GM18502 (cell line): ENCODE data around the gene CHTF8.
"Not testable (repeated sequence)": the region's sequence is repeated elsewhere in the genome, so short reads cannot be mapped to it uniquely, and the experiment has no call there.

Experiments used
- ATAC-seq: cut with Tn5 transposase; IDR thresholded peaks from one replicate; pipeline ENCODE4 v1.9.1; 2021; ENCODE audit warnings: mild to moderate bottlenecking; ENCODE audit not compliant: unreplicated experiment, poor library complexity

Gene CHTF8

DNA sequence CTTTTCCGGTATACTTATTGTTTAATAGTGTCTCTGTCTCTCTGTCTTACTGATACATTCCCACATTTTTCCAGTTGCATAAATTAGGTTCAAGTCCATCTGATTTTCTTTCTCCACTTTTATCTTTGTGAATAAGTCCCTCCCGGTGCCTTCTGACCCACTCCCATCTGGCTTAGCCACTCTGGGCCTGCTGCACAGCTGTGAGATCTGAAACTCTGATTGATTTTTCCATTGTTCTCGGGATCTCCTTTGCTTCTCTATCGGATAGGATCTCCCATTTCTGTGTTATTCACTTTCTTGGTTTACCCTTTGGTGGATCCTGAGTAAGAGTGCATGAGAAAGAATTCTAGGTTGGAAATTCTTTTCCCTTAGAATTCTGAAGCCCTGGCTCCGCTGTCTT, 8.6 kb upstream of the CHTF8 start:
- ATAC-seq: no peak

DNA sequence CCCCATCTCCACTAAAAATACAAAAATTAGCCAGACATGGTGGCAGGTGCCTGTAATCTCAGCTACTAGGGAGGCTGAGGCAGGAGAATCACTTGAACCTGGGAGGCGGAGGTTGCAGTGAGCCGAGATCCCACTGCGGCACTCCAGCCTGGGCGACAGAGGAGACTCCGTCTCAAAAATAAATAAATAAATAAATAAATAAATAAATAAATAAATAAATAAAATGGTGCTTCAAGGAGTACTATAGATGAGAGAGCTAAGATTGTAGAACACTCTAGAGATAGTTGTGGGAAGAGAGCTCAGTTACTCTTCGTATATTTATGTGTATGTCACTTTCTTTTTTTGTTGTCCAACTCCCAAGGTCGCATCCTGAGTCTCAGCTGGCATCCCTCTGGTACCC, 7.1 kb upstream of the CHTF8 start:
- not testable (repeated sequence) for ATAC-seq

DNA sequence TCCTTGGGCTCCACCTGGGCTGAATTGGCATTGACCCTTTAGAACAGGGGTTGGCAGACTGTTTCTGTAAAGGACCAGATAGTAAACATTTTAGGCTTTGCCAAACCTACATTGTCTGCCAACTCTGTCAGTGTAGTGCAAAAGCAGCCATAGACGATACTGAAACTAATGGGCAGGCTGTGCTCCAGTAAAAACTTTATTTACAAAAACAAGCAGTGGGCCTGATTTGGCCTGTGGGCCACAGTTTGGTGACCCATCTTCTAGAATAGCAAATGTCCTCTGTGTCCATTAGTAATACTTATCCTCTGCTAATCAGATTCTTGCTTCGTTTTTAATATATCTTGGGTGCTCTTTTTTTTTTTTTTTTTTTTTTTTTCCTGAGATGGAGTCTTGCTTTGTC, 6.2 kb upstream of the CHTF8 start:
- ATAC-seq: no peak

DNA sequence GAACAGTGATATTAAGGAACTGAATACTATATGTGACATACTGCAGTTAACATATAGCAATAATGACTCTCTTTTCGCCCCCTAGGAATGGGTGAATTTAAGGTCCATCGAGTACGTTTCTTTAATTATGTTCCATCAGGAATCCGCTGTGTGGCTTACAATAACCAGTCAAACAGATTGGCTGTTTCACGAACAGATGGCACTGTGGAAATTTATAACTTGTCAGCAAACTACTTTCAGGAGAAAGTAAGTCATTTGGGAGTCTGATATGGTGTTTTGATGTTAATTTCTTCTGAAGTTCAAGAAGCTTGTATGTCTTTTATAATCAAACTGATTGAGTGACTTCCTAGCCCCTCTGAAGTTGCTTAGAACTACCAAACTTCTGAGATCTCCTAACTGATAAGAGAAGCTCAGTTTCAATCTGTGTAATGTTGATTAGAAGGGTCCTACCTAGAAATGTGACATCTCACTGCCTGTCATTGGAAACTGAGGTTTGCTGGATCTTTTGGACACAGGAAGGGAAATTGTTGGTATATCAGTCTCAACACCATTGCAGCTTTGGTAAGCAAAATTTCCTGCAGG, 1.1 kb upstream of the CHTF8 start:
- no peak for ATAC-seq

DNA sequence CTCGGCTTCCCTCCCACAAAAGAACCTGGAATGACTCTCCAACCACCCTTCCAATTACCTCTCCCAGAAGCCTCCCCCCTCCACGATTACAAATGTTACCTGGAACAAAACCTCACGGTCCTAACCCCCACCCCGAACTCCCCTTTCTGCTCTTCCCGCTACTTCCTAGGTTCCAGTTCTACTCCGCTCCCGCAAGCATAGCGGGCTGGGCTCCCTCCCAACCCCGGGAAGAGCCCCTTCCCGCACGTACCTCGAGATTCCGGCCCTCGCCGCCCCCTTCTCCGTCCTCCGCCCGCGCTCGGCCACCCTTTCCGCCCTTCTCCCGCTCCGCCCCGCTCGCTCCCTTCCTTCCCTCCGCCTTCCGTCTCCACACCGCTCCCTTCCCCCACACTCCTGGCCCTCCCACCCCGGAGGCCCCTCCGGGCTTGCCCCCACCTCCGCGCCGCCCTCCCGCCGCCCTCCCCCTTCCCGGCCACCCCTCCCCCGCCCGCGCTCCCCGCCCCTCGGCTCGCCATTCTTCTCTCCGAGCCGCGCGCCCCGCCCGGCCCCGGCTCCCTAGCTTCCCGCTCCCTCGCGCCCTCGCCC, 457 bp downstream of the CHTF8 start:
- peak; percentile 40 for ATAC-seq

DNA sequence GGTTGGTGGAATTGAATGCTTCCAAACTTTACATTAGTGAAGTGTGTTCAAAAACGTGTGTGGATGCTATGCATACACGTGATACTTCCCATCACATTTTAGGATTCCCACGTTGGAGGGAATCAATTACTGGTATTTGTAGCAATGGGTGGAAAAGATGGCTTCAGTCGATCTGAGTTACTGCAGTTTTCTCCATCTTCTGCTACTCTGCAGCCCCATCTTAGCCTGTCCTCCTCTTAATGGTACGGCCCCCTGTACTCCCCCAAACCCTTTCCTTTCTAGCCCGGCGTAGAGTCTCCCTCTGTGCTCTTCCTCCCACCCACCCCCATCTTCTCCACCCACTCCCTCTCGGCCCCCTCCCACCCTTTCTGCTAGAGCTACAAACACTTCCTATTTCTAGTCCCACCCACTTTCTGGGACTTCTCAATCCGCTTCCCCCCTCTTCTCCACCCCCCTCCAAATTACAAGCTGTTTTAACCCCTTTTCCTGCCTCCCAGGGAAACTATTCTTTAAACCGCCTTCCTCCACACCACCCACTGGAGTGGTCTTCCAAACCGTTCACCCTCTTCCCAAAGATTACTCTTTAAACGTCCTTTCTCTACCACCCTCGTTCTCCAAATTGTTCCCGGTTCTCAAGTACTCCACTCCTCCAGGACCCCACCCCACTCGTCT, 1.1 kb downstream of the CHTF8 start:
- ATAC-seq: no peak

DNA sequence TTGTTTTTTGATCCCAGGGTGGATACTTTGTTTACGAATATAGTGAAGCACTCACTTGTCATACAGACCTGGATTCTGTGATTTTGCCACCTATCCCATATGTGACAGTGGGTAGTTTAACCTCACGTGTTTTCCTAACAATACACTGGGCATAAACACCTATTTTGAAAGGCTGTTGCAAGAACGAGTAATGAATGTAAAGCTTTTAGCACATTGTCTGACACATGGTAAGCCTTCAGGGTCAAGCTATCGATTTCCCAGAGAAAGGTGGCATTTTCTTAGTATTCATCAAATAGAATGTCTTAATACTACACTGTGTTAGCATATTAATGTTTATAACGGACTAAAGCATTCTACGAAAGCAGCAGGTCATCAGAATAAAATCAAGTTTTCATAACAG, 1.9 kb downstream of the CHTF8 start:
- no peak for ATAC-seq

DNA sequence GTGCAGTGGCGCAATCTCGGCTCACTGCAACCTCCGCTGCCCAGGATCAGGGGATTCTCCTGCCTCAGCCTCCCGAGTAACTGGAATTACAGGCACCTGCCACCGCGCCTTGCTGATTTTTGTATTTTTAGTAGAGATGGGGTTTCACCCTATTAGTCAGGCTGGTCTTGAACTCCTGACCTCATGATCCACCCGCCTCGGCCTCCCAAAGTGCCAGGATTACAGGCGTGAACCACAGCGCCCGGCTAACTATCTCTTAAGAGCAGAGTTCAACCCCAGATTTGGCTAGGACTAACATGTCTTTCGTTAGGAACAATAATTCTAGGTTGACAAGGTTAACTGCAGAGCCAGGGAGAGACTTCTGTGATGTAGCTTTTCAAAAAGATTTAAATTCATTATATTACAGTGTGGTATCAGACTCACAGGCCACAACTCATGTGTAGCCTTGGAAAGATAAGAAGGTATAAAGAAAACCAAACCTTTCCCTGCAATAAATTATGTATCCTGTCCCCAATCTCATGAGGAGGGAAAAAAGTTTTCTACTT, 4.3 kb downstream of the CHTF8 start:
- no peak for ATAC-seq

DNA sequence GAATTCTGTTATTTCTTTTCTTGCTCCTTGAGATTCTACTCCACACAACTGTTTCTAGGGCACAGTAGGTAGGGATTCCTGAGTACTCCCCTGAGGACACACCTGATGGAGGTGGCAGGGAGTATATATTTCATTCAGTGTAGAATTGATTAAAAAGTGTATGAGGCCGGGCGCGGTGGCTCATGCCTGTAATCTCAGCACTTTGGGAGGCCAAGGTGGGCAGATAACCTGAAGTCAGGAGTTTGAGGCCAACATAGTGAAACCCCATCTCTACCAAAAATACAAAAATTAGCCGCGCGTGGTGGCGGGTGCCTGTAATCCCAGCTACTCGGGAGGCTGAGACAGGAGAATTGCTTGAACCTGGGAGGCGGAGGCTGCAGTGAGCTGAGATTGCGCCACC, 5.6 kb downstream of the CHTF8 start:
- not testable (repeated sequence) for ATAC-seq

DNA sequence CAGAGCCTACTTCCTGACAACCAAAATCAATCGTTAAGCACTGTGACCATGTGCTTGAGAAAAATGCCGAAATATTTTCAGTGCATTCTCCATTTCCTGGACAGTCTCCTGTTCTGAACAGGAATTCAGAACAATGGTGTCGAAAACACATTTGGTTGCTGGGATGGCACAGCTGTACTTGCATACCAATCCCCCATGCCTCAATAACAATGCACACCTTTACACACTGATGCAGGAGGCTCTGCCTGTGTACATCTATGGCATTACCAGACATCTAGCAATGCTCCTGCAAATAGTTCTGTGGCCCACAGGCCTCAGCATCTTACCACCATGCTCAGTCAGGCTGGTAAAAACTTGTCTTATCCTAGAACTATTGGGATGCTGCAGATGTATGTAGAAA, 6.2 kb downstream of the CHTF8 start:
- no peak for ATAC-seq

DNA sequence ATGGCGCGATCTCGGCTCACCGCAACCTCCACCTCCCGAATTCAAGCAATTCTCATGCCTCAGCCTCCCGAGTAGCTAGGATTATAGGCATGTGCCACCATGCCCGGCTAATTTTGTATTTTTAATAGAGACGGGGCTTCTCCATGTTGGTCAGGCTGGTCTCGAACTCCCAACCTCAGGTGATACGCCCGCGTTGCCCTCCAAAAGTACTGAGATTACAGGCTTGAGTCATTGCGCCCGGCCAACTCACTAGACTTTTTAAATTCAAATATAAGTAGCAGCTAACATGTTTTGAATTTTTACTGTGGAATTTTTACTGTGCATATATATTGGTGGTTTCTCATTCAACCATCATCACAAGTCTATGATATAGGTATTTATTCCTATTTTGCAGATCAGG, 7.4 kb downstream of the CHTF8 start:
- ATAC-seq: not testable (repeated sequence)

DNA sequence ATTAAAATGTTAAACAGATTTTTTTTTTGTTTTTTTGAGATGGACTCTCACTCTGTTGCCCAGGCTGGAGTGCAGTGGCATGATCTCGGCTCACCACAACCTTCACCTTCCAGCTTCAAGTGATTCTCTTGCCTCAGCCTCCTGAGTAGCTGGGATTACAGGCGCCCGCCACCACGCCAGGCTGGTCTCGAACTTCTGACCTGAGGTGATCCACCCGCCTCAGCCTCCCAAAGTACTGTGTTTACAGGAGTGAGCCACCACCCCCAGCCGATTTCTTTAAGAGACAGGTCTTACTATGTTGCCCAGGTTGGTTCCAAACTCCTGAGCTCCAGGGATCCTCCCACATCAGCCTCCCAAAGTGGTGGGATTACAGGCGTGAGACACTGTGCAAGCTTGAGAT, 8.0 kb downstream of the CHTF8 start:
- ATAC-seq: not testable (repeated sequence)

DNA sequence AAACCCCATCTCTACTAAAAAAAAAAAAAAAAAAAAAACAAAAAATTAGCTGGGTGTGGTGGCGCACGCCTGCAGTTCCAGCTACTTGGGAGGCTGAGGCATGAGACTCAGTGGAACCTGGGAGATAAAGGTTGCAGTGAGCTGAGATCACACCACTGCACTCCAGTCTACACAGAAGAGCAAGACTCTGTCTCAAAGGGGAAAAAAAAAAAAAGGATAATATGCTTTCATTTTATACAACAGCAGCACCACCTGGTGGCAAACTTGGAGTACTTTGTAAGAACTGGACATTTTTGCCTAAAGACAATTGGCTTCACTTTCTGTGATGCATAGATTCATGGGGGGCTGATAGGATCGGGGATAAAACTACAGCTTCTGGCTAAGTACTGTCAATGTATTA, 8.5 kb downstream of the CHTF8 start:
- no peak for ATAC-seq

DNA sequence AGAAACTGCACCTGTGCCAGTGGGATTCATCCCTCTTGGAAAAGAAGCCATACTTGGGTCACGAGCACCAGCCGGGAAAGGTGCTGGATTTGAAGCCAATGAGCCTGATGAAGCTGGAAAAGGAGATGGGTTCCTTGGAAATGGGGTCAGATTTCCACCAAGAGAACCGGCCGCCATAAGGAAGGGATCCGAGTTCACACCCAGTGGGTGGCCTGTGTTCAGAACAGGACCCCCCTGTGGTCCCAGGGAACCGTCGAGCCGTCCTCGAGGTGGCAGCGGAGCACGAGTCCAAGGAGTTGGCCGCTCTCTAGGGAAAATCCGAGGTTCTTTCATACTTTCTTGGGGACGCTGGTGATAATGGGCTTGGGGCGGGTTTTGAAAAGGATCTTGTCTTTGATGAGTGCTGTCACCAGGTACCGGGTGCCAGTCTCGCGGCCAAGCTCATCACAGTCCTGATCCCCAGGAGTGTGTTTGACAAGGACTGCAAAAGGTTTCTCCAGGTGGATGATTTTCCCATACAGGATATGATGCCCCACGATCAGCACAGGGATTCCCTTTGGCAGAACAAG, 12.2 kb downstream of the CHTF8 start:
- no peak for ATAC-seq

DNA sequence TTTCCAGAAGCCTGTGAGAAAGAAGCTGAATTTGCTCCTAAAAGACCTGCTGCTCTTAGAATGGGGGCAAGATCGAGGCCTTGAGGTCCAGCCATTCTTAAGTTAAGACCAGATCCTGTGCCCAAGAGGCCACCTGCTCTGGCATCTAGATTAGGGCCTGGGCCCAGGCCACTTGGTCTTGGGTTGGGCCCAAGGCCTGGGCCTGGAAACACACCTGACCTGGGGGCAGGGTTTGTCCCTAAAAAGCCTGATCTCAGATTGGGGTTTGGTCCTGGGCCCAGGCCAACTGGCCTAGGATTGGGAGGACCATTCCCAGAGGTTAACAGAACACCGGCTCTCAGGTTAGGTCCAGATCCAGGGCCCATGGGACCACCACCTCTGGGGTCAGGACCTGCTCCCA, 12.9 kb downstream of the CHTF8 start:
- no peak for ATAC-seq

DNA sequence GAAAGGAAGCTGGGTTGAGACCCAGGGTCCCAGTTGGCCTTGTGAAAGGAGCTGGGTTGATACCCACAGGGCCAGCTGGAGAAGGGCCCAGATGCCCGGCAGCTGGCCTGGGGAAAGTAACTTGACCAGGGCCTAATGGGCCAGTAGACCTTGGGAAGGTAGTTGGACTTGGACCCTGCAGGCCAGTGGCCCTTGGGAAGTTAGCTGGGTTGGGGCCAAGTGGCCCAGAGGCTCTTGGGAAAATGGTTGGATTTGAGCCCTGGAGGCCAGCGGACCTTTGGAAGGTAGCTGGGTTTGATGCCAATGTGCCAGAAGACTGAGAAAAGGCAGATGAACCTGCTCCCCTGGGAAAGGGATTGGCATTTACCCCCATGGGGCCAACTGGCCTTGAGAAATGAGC, 13.4 kb downstream of the CHTF8 start:
- no peak for ATAC-seq

DNA sequence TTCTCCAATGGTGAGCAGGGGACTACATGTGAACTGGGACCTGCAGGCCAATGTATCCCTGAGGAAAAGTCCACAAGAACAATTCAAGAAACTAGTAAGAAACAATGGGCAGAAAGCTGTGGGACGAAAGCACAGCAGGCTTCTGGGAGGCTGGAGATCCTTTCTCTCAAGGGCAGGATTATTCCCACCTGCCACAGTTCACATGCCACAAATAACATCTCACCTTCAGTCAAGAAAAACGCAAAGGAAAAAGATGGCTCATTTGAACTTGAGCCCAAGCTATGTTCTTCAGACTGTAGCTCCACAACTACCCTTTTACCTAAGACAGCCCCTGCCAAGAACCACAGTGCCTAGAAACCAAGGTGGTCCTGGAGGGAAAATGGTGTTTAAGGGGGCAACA, 13.9 kb downstream of the CHTF8 start:
- no peak for ATAC-seq

DNA sequence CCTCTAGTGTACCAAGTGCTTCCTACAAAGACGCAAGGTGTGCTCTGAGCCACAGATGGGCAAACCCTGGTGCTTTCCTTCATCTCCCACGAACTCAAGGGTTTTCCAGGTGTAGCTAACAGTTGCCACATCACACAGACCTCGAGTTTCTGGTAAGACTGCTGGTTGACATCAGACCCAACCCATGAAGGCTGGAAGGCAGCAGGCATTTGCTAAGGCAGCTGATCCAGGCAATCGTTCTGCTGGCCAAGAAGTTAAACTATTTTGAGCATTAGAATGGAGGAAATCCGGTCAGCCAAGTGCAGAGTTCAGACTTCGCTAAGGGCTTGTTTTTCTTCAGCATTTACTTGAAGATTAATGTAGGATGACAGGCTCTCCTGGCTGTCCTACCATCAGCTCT, 15.5 kb downstream of the CHTF8 start:
- no peak for ATAC-seq

DNA sequence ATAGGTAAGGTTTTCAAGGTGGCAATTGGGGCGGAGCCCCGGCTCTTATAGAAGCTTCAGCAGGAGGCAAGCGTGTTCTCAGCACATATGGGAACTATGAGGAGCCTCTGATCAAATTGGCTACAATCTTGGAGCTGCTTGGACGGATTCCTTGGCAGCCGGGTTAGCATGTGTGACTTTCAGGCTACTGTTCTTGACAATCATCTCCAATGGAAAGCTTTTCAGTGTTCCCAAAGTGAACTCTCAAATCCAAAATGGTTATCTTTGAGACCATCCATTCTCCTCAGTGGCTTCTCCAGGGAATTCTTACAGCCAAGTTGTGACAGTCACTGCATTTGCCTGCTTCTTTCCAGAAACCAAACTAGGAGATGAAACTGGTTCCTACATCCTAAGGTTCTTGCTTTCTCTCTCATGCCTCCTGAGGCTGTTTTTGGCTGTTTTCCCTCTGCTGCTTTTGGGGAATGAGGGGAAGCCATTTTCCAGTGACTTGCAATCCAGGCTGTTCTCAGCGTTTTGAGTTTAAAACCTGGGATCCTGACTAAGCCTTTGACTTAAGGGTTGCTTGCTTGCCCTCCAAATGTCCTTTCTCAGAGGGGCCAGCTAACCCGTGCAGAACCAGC, 16.0 kb downstream of the CHTF8 start:
- ATAC-seq: no peak

DNA sequence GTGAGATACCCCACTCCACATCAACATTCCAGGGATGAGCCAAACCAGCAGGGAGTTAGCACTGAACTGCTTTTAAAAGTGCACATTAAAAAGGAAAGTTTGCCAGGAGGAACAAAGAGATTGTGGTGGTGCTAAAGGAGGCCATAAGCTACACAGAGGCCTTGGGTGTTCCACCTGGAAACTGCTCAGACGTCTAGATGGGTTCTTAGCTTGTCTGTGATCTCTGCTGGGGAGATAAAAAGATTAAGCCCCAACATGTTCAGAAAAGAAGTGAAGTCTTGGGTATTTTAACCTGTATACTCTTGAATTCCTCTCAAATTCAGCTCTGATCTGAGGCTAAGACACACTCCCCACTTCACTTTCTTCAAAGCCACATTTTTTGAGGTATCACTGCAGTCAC, 16.6 kb downstream of the CHTF8 start:
- no peak for ATAC-seq

DNA sequence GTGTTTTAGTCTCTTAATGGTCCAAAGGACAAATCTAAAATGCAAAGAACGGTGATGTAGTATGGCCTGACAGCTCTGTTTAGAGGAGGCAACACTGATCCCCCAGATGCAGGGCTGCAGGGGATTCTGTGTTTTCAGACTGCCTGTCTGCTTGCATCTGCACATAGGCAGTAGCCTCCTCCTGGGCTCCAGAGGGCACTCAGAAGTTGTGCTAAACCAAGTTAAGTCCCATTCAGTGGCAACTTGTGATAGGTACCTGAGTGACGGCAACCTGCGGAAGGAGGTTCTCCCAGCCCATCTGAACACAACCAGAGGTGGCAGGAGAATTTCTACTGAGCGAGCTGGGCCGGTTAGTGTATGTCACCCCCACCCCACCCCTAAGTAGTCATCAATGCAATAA, 17.0 kb downstream of the CHTF8 start:
- ATAC-seq: no peak
